Mucosa of rectum (tissue), 2 donors: Measurements from ENCODE around the gene WNT16.

Experiments used
- H3K27ac ChIP-seq, 2 donors: one replicate each; pipeline ENCODE4 v1.7.0; 2013; ENCODE audit warnings: inconsistent platforms in 2 of 2, low read depth in 2 of 2, low read length in 2 of 2
- H3K27me3 ChIP-seq, 2 donors: one replicate each; pipeline ENCODE4 v1.7.0; 2013; ENCODE audit warnings: low read length in 2 of 2; ENCODE audit not compliant: control insufficient read depth in 2 of 2, insufficient read depth in 2 of 2
- H3K36me3 ChIP-seq, 2 donors: one replicate each; pipeline ENCODE4 v1.7.0; 2013; ENCODE audit warnings: low read length in 2 of 2; ENCODE audit not compliant: control insufficient read depth in 2 of 2, insufficient read depth in 2 of 2
- H3K4me1 ChIP-seq, 2 donors: one replicate each; pipeline ENCODE4 v1.7.0; 2013; ENCODE audit warnings: low read length in 2 of 2, mild to moderate bottlenecking in 1 of 2; ENCODE audit not compliant: control insufficient read depth in 2 of 2, insufficient read depth in 2 of 2
- H3K4me3 ChIP-seq, 2 donors: one replicate each; pipeline ENCODE4 v1.7.0; 2013; ENCODE audit warnings: low read length in 2 of 2
- H3K9ac ChIP-seq, 2 donors: one replicate each; pipeline ENCODE4 v1.7.0; 2013; ENCODE audit warnings: low read length in 2 of 2, low read depth in 1 of 2, mild to moderate bottlenecking in 1 of 2
- H3K9me3 ChIP-seq, 2 donors: one replicate each; pipeline ENCODE4 v1.7.0; 2013; ENCODE audit warnings: low read length in 2 of 2; ENCODE audit not compliant: control insufficient read depth in 2 of 2
- donor health status: healthy.
- donor health status: Normal muscosa, but diverticular disease.

The WNT16 gene

GRCh38 chr7:121341933-121342332, 13.1 kb downstream of the WNT16 start:
- H3K9ac ChIP-seq = no peak overlapping the region
- H3K4me3 ChIP-seq = no peak overlapping the region
- H3K9me3 ChIP-seq = no peaks in the 10 kb centered on the region
- H3K4me1 ChIP-seq = peaks cover 4 to 11% of the 10 kb centered on the region in 2 donors
- no peak overlapping the region for H3K27ac ChIP-seq
- no peaks in the 10 kb centered on the region for H3K27me3 ChIP-seq
- H3K36me3 ChIP-seq = no peaks in the 10 kb centered on the region

- Histone ChIP-seq H3K36me3 (no peaks in the 10 kb centered on the region), H3K4me1 (peaks cover 4 to 11% of the 10 kb centered on the region in 2 donors), H3K9me3 (no peaks in the 10 kb centered on the region), H3K9ac (no peak overlapping the region), H3K4me3 (no peak overlapping the region), H3K27me3 (no peaks in the 10 kb centered on the region), H3K27ac (no peak overlapping the region)
Measured at GRCh38 chr7:121342631-121343030, 13.8 kb downstream of the WNT16 start.

GRCh38 chr7:121343302-121343701, 14.5 kb downstream of the WNT16 start:
- H3K27me3 ChIP-seq = no peaks in the 10 kb centered on the region
- H3K4me3 ChIP-seq = no peak overlapping the region
- H3K9ac ChIP-seq = no peak overlapping the region
- no peaks in the 10 kb centered on the region for H3K36me3 ChIP-seq
- H3K9me3 ChIP-seq = no peaks in the 10 kb centered on the region
- no peak overlapping the region for H3K27ac ChIP-seq
- H3K4me1 ChIP-seq = peaks cover 4 to 11% of the 10 kb centered on the region in 2 donors

- H3K27me3 ChIP-seq = no peaks in the 10 kb centered on the region
- H3K4me3 ChIP-seq = no peak overlapping the region
- no peak overlapping the region for H3K9ac ChIP-seq
- H3K9me3 ChIP-seq = no peaks in the 10 kb centered on the region
- no peaks in the 10 kb centered on the region for H3K36me3 ChIP-seq
- no peak overlapping the region for H3K27ac ChIP-seq
- H3K4me1 ChIP-seq = peaks cover 4 to 11% of the 10 kb centered on the region in 2 donors
Measured at GRCh38 chr7:121344093-121344492, 15.3 kb downstream of the WNT16 start.

GRCh38 chr7:121344497-121344896, 15.7 kb downstream of the WNT16 start:
- Histone ChIP-seq H3K4me3 (no peak overlapping the region), H3K9me3 (no peaks in the 10 kb centered on the region), H3K36me3 (no peaks in the 10 kb centered on the region), H3K4me1 (peaks cover 4 to 11% of the 10 kb centered on the region in 2 donors), H3K9ac (no peak overlapping the region), H3K27ac (no peak overlapping the region), H3K27me3 (no peaks in the 10 kb centered on the region)

GRCh38 chr7:121351682-121352081, 22.9 kb downstream of the WNT16 start:
- no peak overlapping the region for H3K4me3 ChIP-seq
- no peaks in the 10 kb centered on the region for H3K4me1 ChIP-seq
- H3K9me3 ChIP-seq = no peaks in the 10 kb centered on the region
- no peaks in the 10 kb centered on the region for H3K27me3 ChIP-seq
- peaks cover 14 to 16% of the 10 kb centered on the region in 2 donors for H3K36me3 ChIP-seq
- no peak overlapping the region for H3K27ac ChIP-seq
- no peak overlapping the region for H3K9ac ChIP-seq

GRCh38 chr7:121352323-121352722, 23.5 kb downstream of the WNT16 start:
- H3K4me1 ChIP-seq = no peaks in the 10 kb centered on the region
- peaks cover 20 to 22% of the 10 kb centered on the region in 2 donors for H3K36me3 ChIP-seq
- H3K27me3 ChIP-seq = no peaks in the 10 kb centered on the region
- no peak overlapping the region for H3K4me3 ChIP-seq
- H3K9me3 ChIP-seq = no peaks in the 10 kb centered on the region
- H3K9ac ChIP-seq = no peak overlapping the region
- H3K27ac ChIP-seq = no peak overlapping the region

GRCh38 chr7:121355574-121355973, 26.8 kb downstream of the WNT16 start:
- Histone ChIP-seq H3K36me3 (peaks cover 22 to 34% of the 10 kb centered on the region in 2 donors), H3K4me1 (no peaks in the 10 kb centered on the region), H3K4me3 (no peak overlapping the region), H3K9me3 (no peaks in the 10 kb centered on the region), H3K9ac (no peak overlapping the region), H3K27ac (no peak overlapping the region), H3K27me3 (no peaks in the 10 kb centered on the region)

- Histone ChIP-seq H3K9ac (no peak overlapping the region), H3K9me3 (no peaks in the 10 kb centered on the region), H3K27ac (no peak overlapping the region), H3K4me3 (no peak overlapping the region), H3K27me3 (no peaks in the 10 kb centered on the region), H3K36me3 (peaks cover 14 to 47% of the 10 kb centered on the region in 2 donors), H3K4me1 (no peaks in the 10 kb centered on the region)
Measured at GRCh38 chr7:121360564-121360963, 31.8 kb downstream of the WNT16 start.

GRCh38 chr7:121366852-121367431, 38.1 kb downstream of the WNT16 start:
- H3K36me3 ChIP-seq = peaks cover 2 to 20% of the 10 kb centered on the region in 2 donors

More at GRCh38 chr7:121366852-121367431, 38.1 kb downstream of the WNT16 start:
- H3K9ac ChIP-seq = no peak overlapping the region
- no peak overlapping the region for H3K4me3 ChIP-seq
- no peaks in the 10 kb centered on the region for H3K27me3 ChIP-seq
- H3K9me3 ChIP-seq = no peaks in the 10 kb centered on the region
- no peak overlapping the region for H3K27ac ChIP-seq
- H3K4me1 ChIP-seq = peaks cover 0 to 7% of the 10 kb centered on the region in 2 donors
